ENCODE results near the gene RNF135.
A peak's percentile ranks its signal among the peaks of the same experiment; 100 is the strongest.
"Not testable (repeated sequence)": the region's sequence is repeated elsewhere in the genome, so short reads cannot be mapped to it uniquely, and the experiment has no call there.

The RNF135 gene

GRCh38 chr17:30970831-30971567 is at the start of gene RNF135:
Gene RNF135 (plus strand): TSS chr17:30971039. CDS start chr17:30971074, 35 bp downstream.
- DNase-seq (ENCODE audit: low read depth) = peak; percentile 41

GRCh38 chr17:30921544-30922196 is 49.2 kb upstream of the RNF135 start, which contains the start of gene ADAP2:
Gene ADAP2 (plus strand): TSS chr17:30921945. CDS start chr17:30922015, 70 bp downstream.
- DNase-seq (ENCODE audit: low read depth) = no peak

- no peak for DNase-seq (ENCODE audit: low read depth)
Measured at GRCh38 chr17:30922235-30923030, 48.4 kb upstream of the RNF135 start.

GRCh38 chr17:30924341-30924740 is 46.5 kb upstream of the RNF135 start:
- DNase-seq (ENCODE audit: low read depth) = no peak

GRCh38 chr17:30926516-30926915 is 44.3 kb upstream of the RNF135 start:
- no peak for DNase-seq (ENCODE audit: low read depth)

GRCh38 chr17:30927756-30928155 is 43.1 kb upstream of the RNF135 start:
- no peak for DNase-seq (ENCODE audit: low read depth)

GRCh38 chr17:30928584-30928983 is 42.3 kb upstream of the RNF135 start:
- DNase-seq (ENCODE audit: low read depth) = no peak

GRCh38 chr17:30929081-30929633 is 41.7 kb upstream of the RNF135 start:
- no peak for DNase-seq (ENCODE audit: low read depth)

- not testable (repeated sequence) for DNase-seq (ENCODE audit: low read depth)
Measured at GRCh38 chr17:30929861-30930260, 41.0 kb upstream of the RNF135 start.

GRCh38 chr17:30930495-30930894 is 40.3 kb upstream of the RNF135 start:
- DNase-seq (ENCODE audit: low read depth) = no peak

GRCh38 chr17:30931582-30931981 is 39.3 kb upstream of the RNF135 start:
- not testable (repeated sequence) for DNase-seq (ENCODE audit: low read depth)

GRCh38 chr17:30933966-30934365 is 36.9 kb upstream of the RNF135 start:
- no peak for DNase-seq (ENCODE audit: low read depth)

GRCh38 chr17:30939051-30939689 is 31.7 kb upstream of the RNF135 start:
- no peak for DNase-seq (ENCODE audit: low read depth)

GRCh38 chr17:30942308-30943079 is 28.3 kb upstream of the RNF135 start:
- no peak for DNase-seq (ENCODE audit: low read depth)

- no peak for DNase-seq (ENCODE audit: low read depth)
Measured at GRCh38 chr17:30947796-30948195, 23.0 kb upstream of the RNF135 start.

- DNase-seq (ENCODE audit: low read depth) = no peak
Measured at GRCh38 chr17:30950189-30950588, 20.6 kb upstream of the RNF135 start.

- no peak for DNase-seq (ENCODE audit: low read depth)
Measured at GRCh38 chr17:30950669-30951399, 20.0 kb upstream of the RNF135 start.

- no peak for DNase-seq (ENCODE audit: low read depth)
Measured at GRCh38 chr17:30952638-30953393, 18.0 kb upstream of the RNF135 start.

GRCh38 chr17:30954046-30954830 is 16.6 kb upstream of the RNF135 start:
- no peak for DNase-seq (ENCODE audit: low read depth)
